Gastroesophageal sphincter (tissue), 4 donors: ENCODE results near the gene SEC31B. TPM values are rescaled to one million over a fixed set of nuclear protein-coding genes. Genes with fewer than 3 reads are reported as not detected.

Source experiments
- ATAC-seq: fragments of 150-250 bp; one replicate; pipeline ENCODE4 v1.9.1; 2016; ENCODE audit warnings: mild to moderate bottlenecking, moderate library complexity
- H3K27ac ChIP-seq, 4 donors: fragments of 200-600 bp; sonication (generic) in 3 of 4; 1 replicate in 3 of 4; 2 replicates in 1 of 4; pipeline ENCODE4 v1.5.1; 2016 to 2019
- H3K27me3 ChIP-seq: fragments of 200-600 bp; sonication (generic); one replicate; pipeline ENCODE4 v1.5.1; 2019
- H3K36me3 ChIP-seq, 2 donors: fragments of 200-600 bp; sonication (generic); one replicate each; pipeline ENCODE4 v1.5.1; 2019; ENCODE audit warnings: control low read depth in 1 of 2
- H3K4me1 ChIP-seq, 3 donors: fragments of 200-600 bp; sonication (generic); 1 replicate in 2 of 3; 2 replicates in 1 of 3; pipeline ENCODE4 v1.5.1; 2016 to 2019; ENCODE audit warnings: control low read depth in 2 of 3
- H3K4me3 ChIP-seq, 2 donors: fragments of 200-600 bp; sonication (generic); one replicate each; pipeline ENCODE4 v1.5.1; 2019; ENCODE audit warnings: mild to moderate bottlenecking in 1 of 2, moderate library complexity in 1 of 2
- H3K9me3 ChIP-seq, 3 donors: fragments of 200-600 bp; sonication (generic); one replicate each; pipeline ENCODE4 v1.5.1; 2017 to 2019; ENCODE audit warnings: control low read depth in 2 of 3
- EP300 ChIP-seq: sonication (generic); formaldehyde crosslinking; IDR thresholded peaks from one replicate; pipeline ENCODE4 v1.6.1; 2017; ENCODE audit warnings: antibody characterized with exemption, mild to moderate bottlenecking
- POLR2A ChIP-seq, 2 donors: fragments of 450-650 bp; IDR thresholded peaks; one replicate each; pipeline ENCODE4 v1.6.1; 2017; ENCODE audit warnings: antibody characterized with exemption in 2 of 2, mild to moderate bottlenecking in 2 of 2, moderate library complexity in 1 of 2
- POLR2AphosphoS5 ChIP-seq: sonication (generic); formaldehyde crosslinking; IDR thresholded peaks from one replicate; pipeline ENCODE4 v1.6.1; 2017; ENCODE audit warnings: antibody characterized with exemption
- WGBS, 2 donors: methylation state at CpG; one replicate each; pipeline ENCODE4 v1.1.5; 2018; ENCODE audit warnings: low coverage in 1 of 2; 5-methylcytosine and 5-hydroxymethylcytosine counted together
- total RNA-seq, 4 donors: library from RNA; depleted of rRNA; stranded (reverse); fragments of >200 nt; gene quantifications; one replicate each; pipeline ENCODE4 v1.1.0, GENCODE V29; 2016
- TF ChIP-seq, protein P1 (sequence below), 4 experiments: fragments of 200-600 bp in 2 of 4; fragments of 450-650 bp in 2 of 4; sonication (generic) in 1 of 4; IDR thresholded peaks; one replicate each; pipeline ENCODE4 v1.5.1; 2017 to 2019; ENCODE audit warnings: antibody characterized with exemption in 4 of 4, mild to moderate bottlenecking in 2 of 4, moderate library complexity in 2 of 4

Gene SEC31B
- total RNA-seq, 4 donors from 2014 or later, result 1.1 to 10.7 (median 6.3) TPM

- TF ChIP-seq, protein P1, sequence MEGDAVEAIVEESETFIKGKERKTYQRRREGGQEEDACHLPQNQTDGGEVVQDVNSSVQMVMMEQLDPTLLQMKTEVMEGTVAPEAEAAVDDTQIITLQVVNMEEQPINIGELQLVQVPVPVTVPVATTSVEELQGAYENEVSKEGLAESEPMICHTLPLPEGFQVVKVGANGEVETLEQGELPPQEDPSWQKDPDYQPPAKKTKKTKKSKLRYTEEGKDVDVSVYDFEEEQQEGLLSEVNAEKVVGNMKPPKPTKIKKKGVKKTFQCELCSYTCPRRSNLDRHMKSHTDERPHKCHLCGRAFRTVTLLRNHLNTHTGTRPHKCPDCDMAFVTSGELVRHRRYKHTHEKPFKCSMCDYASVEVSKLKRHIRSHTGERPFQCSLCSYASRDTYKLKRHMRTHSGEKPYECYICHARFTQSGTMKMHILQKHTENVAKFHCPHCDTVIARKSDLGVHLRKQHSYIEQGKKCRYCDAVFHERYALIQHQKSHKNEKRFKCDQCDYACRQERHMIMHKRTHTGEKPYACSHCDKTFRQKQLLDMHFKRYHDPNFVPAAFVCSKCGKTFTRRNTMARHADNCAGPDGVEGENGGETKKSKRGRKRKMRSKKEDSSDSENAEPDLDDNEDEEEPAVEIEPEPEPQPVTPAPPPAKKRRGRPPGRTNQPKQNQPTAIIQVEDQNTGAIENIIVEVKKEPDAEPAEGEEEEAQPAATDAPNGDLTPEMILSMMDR (IDR thresholded peaks at IDR 0.05), result no peak
- no peak for TF ChIP-seq POLR2AphosphoS5
- no peak for TF ChIP-seq POLR2A (IDR thresholded peaks at IDR 0.05)
- no peak for TF ChIP-seq EP300
- no peak overlapping the region for H3K27ac ChIP-seq
- peaks cover 0 to 100% of the 10 kb centered on the region in 2 donors for H3K36me3 ChIP-seq
- no peaks in the 10 kb centered on the region for H3K4me1 ChIP-seq
- WGBS, 2 donors, result 58 to 100% methylated on average over 1 of the region's 1 CpG
- no peaks in the 10 kb centered on the region for H3K9me3 ChIP-seq
- no peak overlapping the region for H3K4me3 ChIP-seq
- no peak for ATAC-seq
- no peaks in the 10 kb centered on the region for H3K27me3 ChIP-seq
These were observed 16.7 kb downstream of the SEC31B start for GRCh38 chr10:100502926-100503494.

- TF ChIP-seq POLR2AphosphoS5 (no peak), POLR2A (IDR thresholded peaks at IDR 0.05) (no peak), EP300 (no peak)
- TF ChIP-seq, protein P1 (IDR thresholded peaks at IDR 0.05), result no peak
- Histone ChIP-seq H3K27me3 (no peaks in the 10 kb centered on the region), H3K36me3 (peaks cover 0 to 100% of the 10 kb centered on the region in 2 donors), H3K4me1 (no peaks in the 10 kb centered on the region), H3K27ac (no peak overlapping the region), H3K9me3 (no peaks in the 10 kb centered on the region), H3K4me3 (no peak overlapping the region)
- no peak for ATAC-seq
These were observed 18.2 kb downstream of the SEC31B start for GRCh38 chr10:100501423-100501822.

DNA sequence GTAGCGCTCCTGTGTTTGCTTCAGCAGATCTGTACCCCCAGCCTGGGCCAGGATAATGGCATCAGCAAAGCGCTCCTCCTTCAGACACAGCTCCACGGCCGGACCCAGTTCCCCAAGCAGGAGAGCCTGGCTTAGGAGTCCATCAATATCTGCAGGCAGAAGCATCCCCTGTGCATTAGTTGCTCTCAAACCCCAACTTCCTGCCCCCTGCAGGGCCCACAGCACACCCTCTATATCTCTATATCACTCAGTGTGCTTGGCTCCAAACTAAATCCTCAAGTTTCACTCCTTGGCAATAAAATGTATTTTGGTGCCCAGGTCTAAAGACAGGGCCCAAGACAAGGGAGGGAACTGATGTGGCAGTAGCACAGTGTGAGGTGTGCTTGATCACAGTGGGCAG lies 21.6 kb downstream of the SEC31B start:
- Histone ChIP-seq H3K27ac (no peak overlapping the region), H3K27me3 (no peaks in the 10 kb centered on the region), H3K4me3 (no peak overlapping the region), H3K9me3 (no peaks in the 10 kb centered on the region), H3K4me1 (no peaks in the 10 kb centered on the region), H3K36me3 (peaks cover 0 to 100% of the 10 kb centered on the region in 2 donors)
- ATAC-seq, result no peak
- TF ChIP-seq POLR2A (IDR thresholded peaks at IDR 0.05), result no peak
- TF ChIP-seq EP300, result no peak
- TF ChIP-seq, protein P1 (IDR thresholded peaks at IDR 0.05), result no peak
- TF ChIP-seq POLR2AphosphoS5, result no peak
- WGBS, 2 donors, result 100% methylated on average over 1 of the region's 4 CpGs

DNA sequence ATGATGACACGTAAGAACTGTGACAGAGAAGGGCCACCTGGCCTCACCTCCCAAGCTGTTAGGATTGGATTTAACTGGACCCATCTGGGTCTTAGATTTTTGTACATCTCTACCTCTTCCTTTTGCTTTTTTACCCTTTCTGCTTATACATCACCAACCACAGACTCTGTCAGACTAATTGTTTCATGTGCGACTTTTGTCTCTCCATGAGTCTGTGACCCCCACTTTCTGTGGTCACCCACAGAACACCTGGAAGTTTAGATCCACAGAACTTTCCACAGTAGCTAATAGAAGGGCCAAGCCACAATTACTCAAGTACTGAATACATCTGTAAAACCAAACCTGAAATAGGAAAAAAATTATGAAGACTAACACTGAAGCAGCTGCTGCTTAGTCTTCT lies 23.1 kb downstream of the SEC31B start:
- TF ChIP-seq EP300 (no peak), POLR2A (IDR thresholded peaks at IDR 0.05) (no peak), POLR2AphosphoS5 (no peak)
- TF ChIP-seq, protein P1 (IDR thresholded peaks at IDR 0.05), result no peak

DNA sequence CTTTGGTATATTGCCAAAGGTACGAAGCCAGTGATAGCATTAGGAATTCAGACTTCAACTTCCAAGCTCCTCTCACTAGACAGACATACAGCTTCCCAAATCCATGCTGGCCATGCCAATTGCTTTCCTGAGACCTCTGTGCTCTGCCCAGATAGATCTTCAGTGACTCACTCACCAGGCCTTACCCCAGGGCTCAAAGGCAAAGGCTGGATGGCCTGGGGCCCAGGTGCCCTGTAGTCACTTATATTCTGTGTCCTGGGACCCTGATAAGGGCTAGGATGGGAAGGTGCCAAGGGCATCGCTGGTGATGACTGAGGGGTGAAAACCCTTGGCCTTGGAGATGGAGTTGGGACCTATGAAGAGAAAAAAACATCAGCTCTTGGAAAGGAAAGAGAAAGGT lies 29.1 kb downstream of the SEC31B start:
- ATAC-seq, result no peak
- TF ChIP-seq POLR2A (IDR thresholded peaks at IDR 0.05) (no peak), EP300 (no peak), POLR2AphosphoS5 (no peak)
- TF ChIP-seq, protein P1 (IDR thresholded peaks at IDR 0.05), result no peak
- 90 to 100% methylated on average over 1 to 2 of the region's 2 CpGs for WGBS, 2 donors

More for the DNA sequence above, 23.1 kb downstream of the SEC31B start:
- Histone ChIP-seq H3K4me3 (no peak overlapping the region), H3K9me3 (no peaks in the 10 kb centered on the region), H3K36me3 (peaks cover 0 to 100% of the 10 kb centered on the region in 2 donors), H3K27me3 (no peaks in the 10 kb centered on the region), H3K27ac (no peak overlapping the region), H3K4me1 (no peaks in the 10 kb centered on the region)
- ATAC-seq, result no peak
- 81 to 100% methylated on average over 1 to 2 of the region's 2 CpGs for WGBS, 2 donors

More for the DNA sequence above, 29.1 kb downstream of the SEC31B start:
- no peaks in the 10 kb centered on the region for H3K4me1 ChIP-seq
- no peaks in the 10 kb centered on the region for H3K9me3 ChIP-seq
- peaks cover 0 to 100% of the 10 kb centered on the region in 2 donors for H3K36me3 ChIP-seq
- no peak overlapping the region for H3K4me3 ChIP-seq
- H3K27ac ChIP-seq, result no peak overlapping the region
- no peaks in the 10 kb centered on the region for H3K27me3 ChIP-seq
